GM13977 (cell line): ENCODE results near the gene SOX5.
"Not testable (repeated sequence)": the region's sequence is repeated elsewhere in the genome, so short reads cannot be mapped to it uniquely, and the experiment has no call there.

Experiments
- DNase-seq: peaks from one replicate; pipeline ENCODE4 v3.0.0; 2012; ENCODE audit warnings: low spot score
- CTCF ChIP-seq: IDR thresholded peaks from 2 replicates; pipeline ENCODE4 v1.5.1; 2012; ENCODE audit warnings: mild to moderate bottlenecking, control low read depth; ENCODE audit not compliant: insufficient read depth; ENCODE audit errors: extremely low read depth, missing control alignments
- in situ Hi-C: fragments of 300-500 bp; cut with MboI; formaldehyde crosslinking; loops from one replicate; pipeline ENCODE4 v1.12.0; 2022; ENCODE audit warnings: low sequenced_read_pairs, low pct_unique_long_range_greater_than_20kb, mixed read lengths, inconsistent platforms; ENCODE audit not compliant: unreplicated experiment

The SOX5 gene

GRCh38 chr12:23722655-23723054 lies 226.8 kb downstream of the SOX5 start:
- TF ChIP-seq CTCF = no peak
- in situ Hi-C loops = no loop called here
- no peak for DNase-seq

- in situ Hi-C loops = no loop called here
- no peak for TF ChIP-seq CTCF
- DNase-seq = no peak
Measured at GRCh38 chr12:23721268-23721667, 228.2 kb downstream of the SOX5 start.

GRCh38 chr12:23719493-23719892 lies 230.0 kb downstream of the SOX5 start:
- TF ChIP-seq CTCF = no peak
- no peak for DNase-seq
- in situ Hi-C loops = no loop called here

- in situ Hi-C loops, DNase-seq: not testable (repeated sequence)
Measured at GRCh38 chr12:23710361-23710760, 239.1 kb downstream of the SOX5 start.

- no peak for TF ChIP-seq CTCF
- no peak for DNase-seq
- in situ Hi-C loops = no loop called here
Measured at GRCh38 chr12:23708185-23708837, 241.2 kb downstream of the SOX5 start.

GRCh38 chr12:23707270-23707669 lies 242.2 kb downstream of the SOX5 start:
- TF ChIP-seq CTCF = no peak
- in situ Hi-C loops = no loop called here
- DNase-seq = no peak

GRCh38 chr12:23704992-23705943 lies 244.2 kb downstream of the SOX5 start:
- in situ Hi-C loops = no loop called here
- no peak for TF ChIP-seq CTCF

More at GRCh38 chr12:23704992-23705943, 244.2 kb downstream of the SOX5 start:
- no peak for DNase-seq
